Activated CD4-positive, alpha-beta T cell treated with anti-CD3 and anti-CD28 coated beads, Interleukin-2, amount 10 ng/mL, durations not matched to agents 24 days and 14 days (primary cell): Measurements from ENCODE around the gene KLLN. TPM values are rescaled to one million over a fixed set of nuclear protein-coding genes. Genes with fewer than 3 reads are reported as not detected.

Source experiments
- DNase-seq: peaks from one replicate; pipeline ENCODE4 v3.0.0; 2022
- H3K27ac Mint-ChIP-seq: one replicate; pipeline ENCODE4 v1.8.0; 2022; ENCODE audit warnings: mild to moderate bottlenecking, mixed read lengths
- H3K27me3 Mint-ChIP-seq: one replicate; pipeline ENCODE4 v1.8.0; 2022; ENCODE audit warnings: mixed read lengths
- H3K36me3 Mint-ChIP-seq: one replicate; pipeline ENCODE4 v1.8.0; 2022; ENCODE audit warnings: low read depth, mild to moderate bottlenecking, mixed read lengths
- H3K4me1 Mint-ChIP-seq: one replicate; pipeline ENCODE4 v1.8.0; 2021; ENCODE audit warnings: mixed read lengths
- H3K4me3 Mint-ChIP-seq: one replicate; pipeline ENCODE4 v1.8.0; 2022; ENCODE audit warnings: mild to moderate bottlenecking, moderate library complexity, mixed read lengths
- H3K9me3 Mint-ChIP-seq: one replicate; pipeline ENCODE4 v1.8.0; 2021; ENCODE audit warnings: mixed read lengths
- intact Hi-C: fragments of 100-400 bp; cut with micrococcal nuclease; formaldehyde crosslinking; loops from one replicate; pipeline ENCODE4 v1.15.1; 2023
- total RNA-seq: library from RNA; stranded (reverse); gene quantifications from 2 replicates; pipeline ENCODE4 v1.2.3, GENCODE V29; 2022

The KLLN gene
- total RNA-seq, 1 donor from 2014 or later: 1.0 TPM

- Mint-ChIP-seq H3K36me3 (peaks cover 13% of the 10 kb centered on the region), H3K27ac (peak overlapping the region; percentile 98), H3K4me1 (peaks cover 27% of the 10 kb centered on the region), H3K9me3 (no peaks in the 10 kb centered on the region), H3K27me3 (no peaks in the 10 kb centered on the region), H3K4me3 (peak overlapping the region; percentile 90)
- no peak for DNase-seq
- intact Hi-C loops: loop anchor here (2.0 to 10.0 kb wide), 4 partner anchors 55 to 1598 kb away; partner anchors contain the start of genes IFIT5 and STAMBPL1
Observed at GRCh38 chr10:87816898-87817608, 46.3 kb downstream of the KLLN start.

GRCh38 chr10:87816163-87816897, 47.0 kb downstream of the KLLN start:
- no peak for DNase-seq
- H3K27ac Mint-ChIP-seq: peak overlapping the region; percentile 13
- peak overlapping the region; percentile 90 for H3K4me3 Mint-ChIP-seq
- H3K4me1 Mint-ChIP-seq: peaks cover 31% of the 10 kb centered on the region
- H3K9me3 Mint-ChIP-seq: no peaks in the 10 kb centered on the region
- no peaks in the 10 kb centered on the region for H3K27me3 Mint-ChIP-seq
- intact Hi-C loops: loop anchor here (2.0 to 10.0 kb wide), 4 partner anchors 54 to 1598 kb away; partner anchors contain the start of genes IFIT5 and STAMBPL1
- peaks cover 20% of the 10 kb centered on the region for H3K36me3 Mint-ChIP-seq

Other genes with a start within 250 kb of the KLLN start
- 0.07 TPM in 1 of 2 replicates, not detected in the other for gene PAPSS2, start 203.7 kb downstream of the KLLN start, total RNA-seq
- 54.1 and 55.5 TPM in 2 replicates for gene ATAD1, start 45.3 kb downstream of the KLLN start, total RNA-seq
- 48.6 and 51.3 TPM in 2 replicates for gene PTEN, start 92 bp upstream of the KLLN start, total RNA-seq